Stomach (tissue), 4 donors: Measurements from ENCODE around the gene SCRG1.

ENCODE experiments used
- EP300 ChIP-seq: sonication (generic); formaldehyde crosslinking; IDR thresholded peaks from one replicate; pipeline ENCODE4 v1.6.1; 2017; ENCODE audit warnings: antibody characterized with exemption
- POLR2AphosphoS5 ChIP-seq, 3 donors: sonication (generic); formaldehyde crosslinking; IDR thresholded peaks; one replicate each; pipeline ENCODE4 v1.6.1; 2016; ENCODE audit warnings: antibody characterized with exemption in 3 of 3
- TF ChIP-seq, protein P1 (sequence below), 7 experiments: fragments of 450-650 bp in 4 of 7; fragments of 200-600 bp in 3 of 7; sonication (generic) in 3 of 7; IDR thresholded peaks; one replicate each; pipeline ENCODE4 v1.5.1; 2016 to 2019; ENCODE audit warnings: antibody characterized with exemption in 7 of 7, control low read depth in 2 of 7, mild to moderate bottlenecking in 1 of 7

- TF ChIP-seq, protein P1, sequence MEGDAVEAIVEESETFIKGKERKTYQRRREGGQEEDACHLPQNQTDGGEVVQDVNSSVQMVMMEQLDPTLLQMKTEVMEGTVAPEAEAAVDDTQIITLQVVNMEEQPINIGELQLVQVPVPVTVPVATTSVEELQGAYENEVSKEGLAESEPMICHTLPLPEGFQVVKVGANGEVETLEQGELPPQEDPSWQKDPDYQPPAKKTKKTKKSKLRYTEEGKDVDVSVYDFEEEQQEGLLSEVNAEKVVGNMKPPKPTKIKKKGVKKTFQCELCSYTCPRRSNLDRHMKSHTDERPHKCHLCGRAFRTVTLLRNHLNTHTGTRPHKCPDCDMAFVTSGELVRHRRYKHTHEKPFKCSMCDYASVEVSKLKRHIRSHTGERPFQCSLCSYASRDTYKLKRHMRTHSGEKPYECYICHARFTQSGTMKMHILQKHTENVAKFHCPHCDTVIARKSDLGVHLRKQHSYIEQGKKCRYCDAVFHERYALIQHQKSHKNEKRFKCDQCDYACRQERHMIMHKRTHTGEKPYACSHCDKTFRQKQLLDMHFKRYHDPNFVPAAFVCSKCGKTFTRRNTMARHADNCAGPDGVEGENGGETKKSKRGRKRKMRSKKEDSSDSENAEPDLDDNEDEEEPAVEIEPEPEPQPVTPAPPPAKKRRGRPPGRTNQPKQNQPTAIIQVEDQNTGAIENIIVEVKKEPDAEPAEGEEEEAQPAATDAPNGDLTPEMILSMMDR (IDR thresholded peaks at IDR 0.05) = no peak
- TF ChIP-seq EP300 (no peak), POLR2AphosphoS5 (IDR thresholded peaks at IDR 0.05) (no peak)
These were observed 35.3 kb upstream of the SCRG1 start for GRCh38 chr4:173434231-173434630.
